Measurements from ENCODE around the gene SRGAP1.
"Not testable (repeated sequence)": the region's sequence is repeated elsewhere in the genome, so short reads cannot be mapped to it uniquely, and the experiment has no call there.

Gene SRGAP1

GRCh38 chr12:64194333-64195149 is 350.0 kb downstream of the SRGAP1 start:
- FAIRE-seq, result no peak

GRCh38 chr12:64195841-64196240 is 351.3 kb downstream of the SRGAP1 start:
- FAIRE-seq; DNase-seq (ENCODE audit: insufficient read length, low spot score): not testable (repeated sequence)

More at GRCh38 chr12:64194333-64195149, 350.0 kb downstream of the SRGAP1 start:
- no peak for TF ChIP-seq CTCF (IDR thresholded peaks at IDR 0.05; ENCODE audit: insufficient read depth, missing control alignments)
- no peak for DNase-seq (ENCODE audit: insufficient read length, low spot score)

GRCh38 chr12:64203036-64203435 is 358.5 kb downstream of the SRGAP1 start:
- FAIRE-seq (no peak), DNase-seq (ENCODE audit: insufficient read length, low spot score) (no peak)
- TF ChIP-seq CTCF (IDR thresholded peaks at IDR 0.05; ENCODE audit: insufficient read depth, missing control alignments), result no peak

- FAIRE-seq (no peak), DNase-seq (ENCODE audit: insufficient read length, low spot score) (no peak)
- no peak for TF ChIP-seq CTCF (IDR thresholded peaks at IDR 0.05; ENCODE audit: insufficient read depth, missing control alignments)
These were observed 359.3 kb downstream of the SRGAP1 start for GRCh38 chr12:64203775-64204174.

GRCh38 chr12:64205542-64205941 is 361.0 kb downstream of the SRGAP1 start:
- no peak for TF ChIP-seq CTCF (IDR thresholded peaks at IDR 0.05; ENCODE audit: insufficient read depth, missing control alignments)
- DNase-seq (ENCODE audit: insufficient read length, low spot score), result no peak
- no peak for FAIRE-seq

GRCh38 chr12:64207453-64207852 is 363.0 kb downstream of the SRGAP1 start:
- DNase-seq (ENCODE audit: insufficient read length, low spot score) (no peak), FAIRE-seq (no peak)
- no peak for TF ChIP-seq CTCF (IDR thresholded peaks at IDR 0.05; ENCODE audit: insufficient read depth, missing control alignments)

Data from D721Med (cell line).